Liver (tissue), 9 donors: ENCODE measurements around the gene UTS2R. TPM values are rescaled to one million over a fixed set of nuclear protein-coding genes. Genes with fewer than 3 reads are reported as not detected.
A peak's percentile ranks its signal among the peaks of the same experiment; 100 is the strongest.

ENCODE experiments used
- DNase-seq: peaks from one replicate; pipeline ENCODE4 v3.0.0-alpha.2; 2017; ENCODE audit warnings: low spot score
- H3K27ac ChIP-seq, 2 donors: one replicate each; pipeline ENCODE4 v1.7.0; 2013; ENCODE audit warnings: inconsistent platforms in 2 of 2, low read length in 2 of 2, control low read depth in 1 of 2, low read depth in 1 of 2, mild to moderate bottlenecking in 1 of 2
- H3K27me3 ChIP-seq, 4 donors: one replicate each; pipeline versions ENCODE4 v1.6.1 to v1.7.0; 2013; ENCODE audit warnings: low read length in 3 of 4, inconsistent platforms in 1 of 4, mild to moderate bottlenecking in 1 of 4, moderate library complexity in 1 of 4; ENCODE audit not compliant: control insufficient read depth in 4 of 4, insufficient read depth in 4 of 4
- H3K36me3 ChIP-seq, 4 donors: one replicate each; pipeline versions ENCODE4 v1.6.1 to v1.7.0; 2013; ENCODE audit warnings: low read length in 3 of 4, mild to moderate bottlenecking in 3 of 4, low read depth in 1 of 4, moderate library complexity in 1 of 4; ENCODE audit not compliant: control insufficient read depth in 4 of 4, insufficient read depth in 3 of 4
- H3K4me1 ChIP-seq, 4 donors: one replicate each; pipeline versions ENCODE4 v1.6.1 to v1.7.0; 2013; ENCODE audit warnings: low read length in 3 of 4, mild to moderate bottlenecking in 3 of 4, moderate library complexity in 1 of 4; ENCODE audit not compliant: control insufficient read depth in 4 of 4, insufficient read depth in 4 of 4
- H3K4me3 ChIP-seq, 3 donors: one replicate each; pipeline versions ENCODE4 v1.6.1 to v1.7.0; 2013; ENCODE audit warnings: low read length in 3 of 3, control low read depth in 1 of 3, low read depth in 1 of 3, mild to moderate bottlenecking in 1 of 3
- H3K9ac ChIP-seq, 2 donors: one replicate each; pipeline ENCODE4 v1.7.0; 2013; ENCODE audit warnings: low read length in 2 of 2, mild to moderate bottlenecking in 2 of 2, moderate library complexity in 2 of 2, control low read depth in 1 of 2, low read depth in 1 of 2
- H3K9me3 ChIP-seq, 4 donors: one replicate each; pipeline versions ENCODE4 v1.6.1 to v1.7.0; 2013; ENCODE audit warnings: low read length in 3 of 4; ENCODE audit not compliant: control insufficient read depth in 4 of 4
- ATF3 ChIP-seq: IDR thresholded peaks from 2 replicates; pipeline ENCODE4 v1.6.1; 2016; ENCODE audit warnings: antibody characterized with exemption
- CTCF ChIP-seq: fragments of 150-350 bp; IDR thresholded peaks from 2 replicates; pipeline ENCODE4 v1.5.1; 2017; ENCODE audit warnings: improper control_type of control experiment, low read depth, low read length; ENCODE audit not compliant: missing input control
- EGR1 ChIP-seq, 2 donors: IDR thresholded peaks; 2 replicates each; pipeline ENCODE4 v1.6.1; 2016 to 2018; ENCODE audit warnings: antibody characterized with exemption in 2 of 2, low read depth in 2 of 2
- FOXA2 ChIP-seq: IDR thresholded peaks from 2 replicates; pipeline ENCODE4 v1.6.1; 2016; ENCODE audit warnings: antibody characterized with exemption
- GABPA ChIP-seq, 2 donors: IDR thresholded peaks in 1 of 2; conservative IDR thresholded peaks in 1 of 2; 2 replicates each; pipeline ENCODE4 v1.6.1; 2016; ENCODE audit warnings: antibody characterized with exemption in 2 of 2, mild to moderate bottlenecking in 1 of 2, moderate library complexity in 1 of 2
- HNF4A ChIP-seq, 2 donors: conservative IDR thresholded peaks; 2 replicates each; pipeline ENCODE4 v1.6.1; 2016; ENCODE audit warnings: antibody characterized with exemption in 2 of 2, mild to moderate bottlenecking in 2 of 2
- HNF4G ChIP-seq: IDR thresholded peaks from 2 replicates; pipeline ENCODE4 v1.6.1; 2016; ENCODE audit warnings: antibody characterized with exemption
- JUND ChIP-seq, 2 donors: IDR thresholded peaks; 2 replicates each; pipeline ENCODE4 v1.6.1; 2016; ENCODE audit warnings: antibody characterized with exemption in 2 of 2
- MAX ChIP-seq: IDR thresholded peaks from 2 replicates; pipeline ENCODE4 v1.6.1; 2016; ENCODE audit warnings: antibody characterized with exemption
- NR2F2 ChIP-seq: IDR thresholded peaks from 2 replicates; pipeline ENCODE4 v1.6.1; 2016; ENCODE audit warnings: antibody characterized with exemption
- RAD21 ChIP-seq, 2 donors: IDR thresholded peaks; 2 replicates each; pipeline ENCODE4 v1.6.1; 2016; ENCODE audit warnings: antibody characterized with exemption in 2 of 2, mild to moderate bottlenecking in 2 of 2
- REST ChIP-seq: IDR thresholded peaks from 2 replicates; pipeline ENCODE4 v1.6.1; 2016; ENCODE audit warnings: antibody characterized with exemption, mild to moderate bottlenecking
- RXRA ChIP-seq, 2 donors: IDR thresholded peaks; 2 replicates each; pipeline ENCODE4 v1.6.1; 2017 to 2018; ENCODE audit warnings: antibody characterized with exemption in 2 of 2, mild to moderate bottlenecking in 1 of 2
- SP1 ChIP-seq: IDR thresholded peaks from 2 replicates; pipeline ENCODE4 v1.6.1; 2018; ENCODE audit warnings: antibody characterized with exemption, mild to moderate bottlenecking
- TAF1 ChIP-seq: conservative IDR thresholded peaks from 2 replicates; pipeline ENCODE4 v1.6.1; 2016; ENCODE audit warnings: antibody characterized with exemption, mild to moderate bottlenecking
- YY1 ChIP-seq: IDR thresholded peaks from 2 replicates; pipeline ENCODE4 v1.6.1; 2016; ENCODE audit warnings: antibody characterized with exemption, mild to moderate bottlenecking
- ZBTB33 ChIP-seq: IDR thresholded peaks from 2 replicates; pipeline ENCODE4 v1.6.1; 2016; ENCODE audit warnings: antibody characterized with exemption
- WGBS: extraction: QIAGEN DNeasy Blood & Tissue Kit; methylation state at CpG from one replicate; pipeline ENCODE4 v1.1.7; 2013; 5-methylcytosine and 5-hydroxymethylcytosine counted together
- polyA plus RNA-seq, 2 donors: library from polyadenylated mRNA; stranded (reverse) in 1 of 2; unstranded in 1 of 2; fragments of 200-250 nt in 1 of 2; fragments of >200 nt in 1 of 2; fragmentation: Nextera tagmentation in 1 of 2; extraction: Ambion mirVana in 1 of 2; gene quantifications; one replicate each; pipeline versions ENCODE4 v1.2.1 to v1.2.3, GENCODE V29; 2013 to 2015
- total RNA-seq, 2 donors: library from RNA; depleted of rRNA; stranded (reverse); fragments of >200 nt; gene quantifications; one replicate each; pipeline ENCODE4 v1.2.3, GENCODE V29; 2014
- donor health status: healthy.
- donor health status: healthy.
- donor health status: healthy.
- donor health status: healthy.
- donor health status: healthy.

The UTS2R gene
- total and polyA plus RNA-seq, 4 donors: not detected

GRCh38 chr17:82383411-82383810, 11.8 kb downstream of the UTS2R start (continued):
- no peak for TF ChIP-seq ATF3
- no peak for TF ChIP-seq HNF4G

GRCh38 chr17:82384051-82384729, 12.6 kb downstream of the UTS2R start:
- no peak for TF ChIP-seq GABPA (IDR thresholded peaks at IDR 0.05 in 1 of 2, conservative IDR thresholded peaks at IDR 0.05 in 1 of 2)
- TF ChIP-seq RXRA (IDR thresholded peaks at IDR 0.05): peak; percentile 10 to 28
- TF ChIP-seq ATF3: no peak
- peak; percentile 18 for TF ChIP-seq CTCF
- TF ChIP-seq SP1: peak; percentile 28
- TF ChIP-seq TAF1: no peak
- TF ChIP-seq HNF4A (conservative IDR thresholded peaks at IDR 0.05): peak; percentile 39 to 43
- no peak for TF ChIP-seq RAD21 (IDR thresholded peaks at IDR 0.05)
- no peak for TF ChIP-seq FOXA2
- Histone ChIP-seq H3K4me1 (peaks cover 18 to 27% (median 21%) of the 10 kb centered on the region in 4 donors), H3K27me3 (no peaks in the 10 kb centered on the region), H3K27ac (peak overlapping the region; percentile 70 to 85), H3K9me3 (no peaks in the 10 kb centered on the region), H3K4me3 (no peak overlapping the region), H3K9ac (no peak overlapping the region), H3K36me3 (no peaks in the 10 kb centered on the region)
- DNase-seq: no peak
- 42% methylated on average over 22 of the region's 22 CpGs for WGBS

GRCh38 chr17:82384730-82385481, 13.3 kb downstream of the UTS2R start:
- H3K9me3 ChIP-seq: no peaks in the 10 kb centered on the region
- H3K9ac ChIP-seq: no peak overlapping the region
- H3K27me3 ChIP-seq: no peaks in the 10 kb centered on the region
- TF ChIP-seq FOXA2 (no peak), JUND (IDR thresholded peaks at IDR 0.05) (peak in 1 of 2 donors; percentile 9), REST (peak; percentile 34), TAF1 (no peak), EGR1 (IDR thresholded peaks at IDR 0.05; ENCODE audit: low read depth in 2 of 2) (peak in 1 of 2 donors; percentile 29), RAD21 (IDR thresholded peaks at IDR 0.05) (peak; percentile 28 to 67), HNF4G (no peak), RXRA (IDR thresholded peaks at IDR 0.05) (peak; percentile 95 to 97), NR2F2 (peak; percentile 21), MAX (no peak), CTCF (no peak), HNF4A (conservative IDR thresholded peaks at IDR 0.05) (peak; percentile 61 to 64), SP1 (peak; percentile 83), YY1 (no peak), ZBTB33 (no peak)
- 19% methylated on average over 26 of the region's 26 CpGs for WGBS
- peak overlapping the region; percentile 70 to 85 for H3K27ac ChIP-seq
- H3K4me1 ChIP-seq: peaks cover 18 to 27% (median 21%) of the 10 kb centered on the region in 4 donors
- no peak for DNase-seq
- H3K4me3 ChIP-seq: no peak overlapping the region
- H3K36me3 ChIP-seq: no peaks in the 10 kb centered on the region
